Esophagus (tissue), 2 donors: Measurements from ENCODE around the gene ELF2. TPM values are rescaled to one million over a fixed set of nuclear protein-coding genes. Genes with fewer than 3 reads are reported as not detected.
"Not testable (repeated sequence)": the region's sequence is repeated elsewhere in the genome, so short reads cannot be mapped to it uniquely, and the experiment has no call there.

Source experiments
- H3K27ac ChIP-seq, 2 donors: one replicate each; pipeline ENCODE4 v1.5.1; 2013; ENCODE audit warnings: low read depth in 2 of 2, mild to moderate bottlenecking in 2 of 2, inconsistent platforms in 1 of 2, low read length in 1 of 2, moderate library complexity in 1 of 2
- H3K27me3 ChIP-seq, 2 donors: one replicate each; pipeline ENCODE4 v1.6.1; 2013; ENCODE audit warnings: low read length in 2 of 2, control low read depth in 1 of 2, mild to moderate bottlenecking in 1 of 2; ENCODE audit not compliant: insufficient read depth in 2 of 2, control insufficient read depth in 1 of 2
- H3K36me3 ChIP-seq, 2 donors: one replicate each; pipeline ENCODE4 v1.6.1; 2013; ENCODE audit warnings: low read length in 1 of 2; ENCODE audit not compliant: control insufficient read depth in 2 of 2, insufficient read depth in 2 of 2
- H3K4me1 ChIP-seq, 2 donors: one replicate each; pipeline ENCODE4 v1.6.1; 2013; ENCODE audit warnings: low read length in 1 of 2; ENCODE audit not compliant: control insufficient read depth in 2 of 2, insufficient read depth in 2 of 2
- H3K4me3 ChIP-seq, 2 donors: one replicate each; pipeline ENCODE4 v1.5.1; 2013; ENCODE audit warnings: low read length in 2 of 2, mild to moderate bottlenecking in 2 of 2, low read depth in 1 of 2, moderate library complexity in 1 of 2
- H3K9me3 ChIP-seq, 2 donors: one replicate each; pipeline ENCODE4 v1.6.1; 2013; ENCODE audit warnings: mild to moderate bottlenecking in 2 of 2, low read depth in 1 of 2, low read length in 1 of 2, moderate library complexity in 1 of 2; ENCODE audit not compliant: control insufficient read depth in 2 of 2, insufficient read depth in 1 of 2
- WGBS, 2 donors: extraction: QIAGEN DNeasy Blood & Tissue Kit; methylation state at CpG; one replicate each; pipeline ENCODE4 v1.1.7; 2013; 5-methylcytosine and 5-hydroxymethylcytosine counted together
- polyA plus RNA-seq, 2 donors: library from polyadenylated mRNA; stranded (reverse); fragments of 200-250 nt; gene quantifications; one replicate each; pipeline ENCODE4 v1.2.3, GENCODE V29; 2013
- donor health status: healthy with polysubstance abuse.
- donor health status: Bipolar disorder and iron deficiency.

ELF2 gene
- polyA plus RNA-seq, 2 donors, result 12.4 to 13.6 TPM

- WGBS, 2 donors, result 41 to 42% methylated on average over 14 of the region's 14 CpGs
- Histone ChIP-seq H3K27me3 (no peaks in the 10 kb centered on the region), H3K36me3 (no peaks in the 10 kb centered on the region), H3K4me1 (peaks cover 0 to 3% of the 10 kb centered on the region in 2 donors), H3K9me3 (no peaks in the 10 kb centered on the region), H3K27ac (no peak overlapping the region), H3K4me3 (no peak overlapping the region)
These were observed 146.3 kb downstream of the ELF2 start for GRCh38 chr4:139030614-139031235.

DNA sequence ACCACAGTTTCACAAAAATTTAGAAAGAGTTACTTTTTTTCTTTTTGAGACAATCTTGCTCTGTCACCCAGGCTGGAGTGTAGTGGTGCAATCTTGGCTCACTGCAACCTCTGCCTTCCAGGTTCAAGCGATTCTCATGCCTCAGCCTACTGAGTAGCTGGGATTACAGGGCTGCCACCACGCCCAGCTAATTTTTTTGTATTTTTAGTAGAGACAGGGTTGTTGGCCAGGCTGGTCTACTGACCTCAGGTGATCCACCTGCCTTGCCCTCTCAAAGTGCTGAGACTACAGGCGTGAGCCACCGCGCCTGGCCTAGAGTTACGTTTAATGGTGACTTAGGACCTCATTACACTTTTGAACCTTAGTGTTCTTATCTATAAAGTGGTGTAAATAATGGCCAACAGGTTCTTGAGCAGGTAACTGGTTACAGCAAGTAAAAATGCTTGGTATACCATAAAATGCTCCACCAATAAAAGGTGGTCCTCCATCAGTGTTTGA, 147.1 kb downstream of the ELF2 start:
- whole genome bisulfite sequencing, 2 donors, result 65 to 74% methylated on average over 6 of the region's 6 CpGs
- not testable (repeated sequence) for H3K27me3 ChIP-seq, H3K27ac ChIP-seq, H3K36me3 ChIP-seq, H3K4me1 ChIP-seq, H3K4me3 ChIP-seq, H3K9me3 ChIP-seq

DNA sequence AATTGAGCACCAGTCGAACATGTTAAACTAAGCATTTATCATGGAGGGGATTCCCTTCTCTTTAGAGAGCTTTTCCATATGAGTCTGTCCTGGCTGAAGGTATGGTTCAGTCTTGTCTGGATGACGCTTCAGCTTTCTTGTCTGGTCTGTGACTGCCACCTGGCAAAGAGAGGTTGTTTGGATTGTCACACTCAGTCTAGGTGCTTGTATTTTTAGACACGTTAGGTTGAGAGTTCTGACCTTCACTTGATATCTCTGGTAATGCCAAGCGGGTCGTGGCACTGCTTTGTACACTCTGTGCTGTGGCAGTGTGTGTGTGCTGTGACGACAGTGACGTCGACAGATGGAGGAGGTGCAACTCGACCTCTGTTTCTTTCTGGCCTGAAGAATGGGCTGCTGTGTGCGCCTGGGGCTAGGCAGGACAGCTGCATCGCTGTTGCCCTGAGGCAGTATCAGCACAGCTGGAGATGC, 148.8 kb downstream of the ELF2 start:
- 69 to 73% methylated on average over 11 of the region's 11 CpGs for WGBS, 2 donors
- H3K4me1 ChIP-seq, result peaks cover 0 to 3% of the 10 kb centered on the region in 2 donors
- no peak overlapping the region for H3K4me3 ChIP-seq
- no peak overlapping the region for H3K27ac ChIP-seq
- no peaks in the 10 kb centered on the region for H3K36me3 ChIP-seq
- H3K27me3 ChIP-seq, result no peaks in the 10 kb centered on the region
- H3K9me3 ChIP-seq, result no peaks in the 10 kb centered on the region

DNA sequence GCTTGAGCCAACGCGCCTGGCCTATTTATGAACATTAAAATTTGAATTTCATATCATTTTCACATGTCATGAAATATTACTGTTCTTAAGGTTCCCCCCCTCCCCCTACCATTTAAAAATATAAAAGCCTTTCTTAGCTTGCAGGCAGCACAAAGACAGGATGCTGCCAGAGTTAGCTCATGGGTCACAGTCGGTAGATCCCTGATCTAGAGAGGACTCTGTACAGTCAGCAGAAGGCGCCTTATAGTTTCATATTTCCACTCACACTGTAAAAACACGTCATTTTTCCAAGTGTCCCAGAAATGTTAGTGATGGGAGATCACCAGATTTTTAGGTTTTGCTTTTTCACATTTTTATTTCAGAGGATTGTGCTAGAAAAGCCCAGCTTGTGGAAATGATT, 149.2 kb downstream of the ELF2 start:
- Histone ChIP-seq H3K4me1 (peaks cover 0 to 3% of the 10 kb centered on the region in 2 donors), H3K36me3 (no peaks in the 10 kb centered on the region), H3K4me3 (no peak overlapping the region), H3K27ac (no peak overlapping the region), H3K9me3 (no peaks in the 10 kb centered on the region), H3K27me3 (no peaks in the 10 kb centered on the region)
- 83 to 85% methylated on average over 5 of the region's 5 CpGs for WGBS, 2 donors

GRCh38 chr4:139025841-139026240, 151.2 kb downstream of the ELF2 start:
- Histone ChIP-seq H3K36me3 (no peaks in the 10 kb centered on the region), H3K27ac (no peak overlapping the region), H3K27me3 (no peaks in the 10 kb centered on the region), H3K4me3 (no peak overlapping the region), H3K4me1 (peaks cover 0 to 3% of the 10 kb centered on the region in 2 donors), H3K9me3 (no peaks in the 10 kb centered on the region)
- WGBS, 2 donors, result 96 to 100% methylated on average over 1 of the region's 1 CpG

DNA sequence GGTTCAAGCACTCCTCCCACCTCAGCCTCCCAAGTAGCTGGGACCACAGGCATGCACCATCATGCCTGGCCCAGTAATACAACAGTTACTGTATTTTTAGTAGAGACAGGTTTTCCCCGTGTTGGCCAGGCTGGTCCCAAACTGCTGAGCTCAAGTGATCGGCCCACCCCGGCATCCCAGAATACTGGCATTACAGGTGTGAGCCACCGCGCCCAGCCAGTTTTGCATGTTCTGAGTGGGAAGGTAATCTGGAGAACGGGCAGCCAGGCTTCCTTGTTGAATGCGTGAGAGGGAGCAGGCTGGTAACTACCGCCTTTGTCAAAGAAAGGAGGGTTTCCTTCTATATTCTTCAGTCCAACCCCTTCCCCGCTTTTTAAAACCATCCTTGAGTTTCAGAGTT, 152.3 kb downstream of the ELF2 start:
- peaks cover 0 to 3% of the 10 kb centered on the region in 2 donors for H3K4me1 ChIP-seq
- H3K27ac ChIP-seq, result no peak overlapping the region
- no peak overlapping the region for H3K4me3 ChIP-seq
- WGBS, 2 donors, result 84 to 89% methylated on average over 9 of the region's 9 CpGs
- no peaks in the 10 kb centered on the region for H3K36me3 ChIP-seq
- no peaks in the 10 kb centered on the region for H3K9me3 ChIP-seq
- no peaks in the 10 kb centered on the region for H3K27me3 ChIP-seq

GRCh38 chr4:139022835-139023234, 154.2 kb downstream of the ELF2 start:
- Histone ChIP-seq H3K27ac (no peak overlapping the region), H3K9me3 (no peaks in the 10 kb centered on the region), H3K4me3 (no peak overlapping the region), H3K27me3 (no peaks in the 10 kb centered on the region), H3K36me3 (no peaks in the 10 kb centered on the region), H3K4me1 (no peaks in the 10 kb centered on the region)
- WGBS, 2 donors, result 97% methylated on average over 5 of the region's 5 CpGs

DNA sequence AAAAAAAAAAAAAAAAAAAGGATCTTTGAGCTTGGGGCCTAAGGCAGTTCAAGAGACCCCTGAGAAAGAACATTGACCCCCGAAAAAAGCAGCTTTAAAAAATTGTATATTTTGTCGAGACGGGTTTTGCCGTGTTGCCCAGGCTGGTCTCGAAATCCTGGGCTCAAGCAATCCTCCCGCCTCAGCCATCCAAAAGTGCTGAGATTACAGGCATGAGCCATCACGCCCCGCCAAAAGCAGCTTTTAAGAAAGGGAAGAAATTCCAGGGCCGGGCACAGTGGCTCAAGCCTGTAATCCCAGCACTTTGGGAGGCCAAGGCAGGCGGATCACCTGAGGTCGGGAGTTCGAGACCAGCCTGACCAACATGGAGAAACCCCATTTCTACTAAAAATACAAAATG, 155.9 kb downstream of the ELF2 start:
- H3K36me3 ChIP-seq, H3K4me3 ChIP-seq: not testable (repeated sequence)
- WGBS, 2 donors, result 93 to 94% methylated on average over 12 of the region's 12 CpGs

DNA sequence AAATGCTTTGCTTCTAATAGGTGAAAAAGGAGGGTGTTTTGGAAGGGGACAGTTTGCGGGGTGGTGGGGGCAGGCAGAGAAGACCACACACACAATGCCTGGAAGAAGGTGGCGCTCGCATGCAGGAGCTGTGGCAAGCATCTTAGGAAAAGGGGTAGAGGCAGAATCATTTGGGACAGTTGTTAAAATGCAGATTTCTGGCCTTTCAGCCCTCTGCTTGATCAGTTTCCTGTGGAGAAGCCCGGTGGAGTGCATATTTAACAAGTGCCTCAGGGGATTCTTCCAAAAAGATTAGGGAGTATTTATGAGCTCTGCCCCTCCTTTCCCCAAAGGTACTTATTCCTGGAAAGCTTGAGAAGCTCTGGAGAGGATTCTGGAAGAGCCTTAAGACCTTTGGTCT, 156.6 kb downstream of the ELF2 start:
- 81 to 83% methylated on average over 4 of the region's 4 CpGs for WGBS, 2 donors
- Histone ChIP-seq H3K4me3 (no peak overlapping the region), H3K4me1 (no peaks in the 10 kb centered on the region), H3K9me3 (no peaks in the 10 kb centered on the region), H3K36me3 (no peaks in the 10 kb centered on the region), H3K27ac (no peak overlapping the region), H3K27me3 (no peaks in the 10 kb centered on the region)

More for the DNA sequence above, 155.9 kb downstream of the ELF2 start:
- H3K27me3 ChIP-seq, H3K4me1 ChIP-seq, H3K27ac ChIP-seq, H3K9me3 ChIP-seq: not testable (repeated sequence)
